SW480 (cell line): Measurements from ENCODE around the gene EIF2S3B.

Source experiments
- DNase-seq: peaks from one replicate; pipeline ENCODE4 v3.0.0-alpha.2; 2016; ENCODE audit warnings: low spot score

EIF2S3B gene

DNA sequence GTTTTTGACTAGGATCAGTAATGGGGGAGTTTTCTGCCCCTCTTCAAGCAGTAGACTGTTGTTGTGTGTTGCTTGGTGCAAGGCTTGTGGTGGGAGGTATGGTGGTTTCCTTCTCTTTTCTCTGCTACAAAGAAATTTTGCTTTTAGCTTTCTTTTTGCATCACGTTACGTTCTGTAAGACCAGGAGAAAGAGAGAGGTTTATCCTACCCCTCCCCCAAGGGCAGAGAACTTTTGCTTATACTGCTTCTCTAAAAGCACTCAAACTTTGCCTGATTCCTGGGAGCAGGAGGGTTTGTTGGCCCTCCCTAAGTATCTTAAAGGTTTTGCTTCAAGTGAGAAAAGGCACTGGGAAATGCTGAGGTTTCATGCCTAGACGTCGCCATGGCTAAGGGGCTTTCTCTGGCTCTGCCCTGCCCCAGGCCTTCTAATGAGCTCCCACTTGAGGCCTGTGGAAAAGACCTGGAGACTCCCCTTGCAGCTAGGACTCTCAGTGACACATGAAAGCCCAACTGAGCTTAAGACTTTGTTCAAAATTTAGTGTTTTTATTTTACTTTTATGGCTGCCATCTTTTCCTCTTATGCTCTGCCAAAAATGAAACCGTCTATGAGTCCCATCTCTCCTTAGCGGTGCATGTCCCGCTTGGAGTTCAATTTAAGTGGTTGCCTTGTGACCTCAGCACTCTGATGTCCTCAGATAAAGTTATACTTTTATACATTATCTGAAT is 49.2 kb downstream of the EIF2S3B start:
- DNase-seq = no peak

GRCh38 chr12:10557329-10557728 is 51.6 kb downstream of the EIF2S3B start:
- no peak for DNase-seq

GRCh38 chr12:10557766-10558165 is 52.1 kb downstream of the EIF2S3B start:
- DNase-seq = no peak
